Gastrocnemius medialis (tissue), 4 donors: ENCODE measurements around the gene HMGN1. TPM values are rescaled to one million over a fixed set of nuclear protein-coding genes. Genes with fewer than 3 reads are reported as not detected.

Experiments used
- ATAC-seq, 2 donors: fragments of 150-250 bp; one replicate each; pipeline ENCODE4 v1.9.1; 2016
- DNase-seq, 2 donors: peaks; one replicate each; pipeline ENCODE4 v3.0.0-alpha.2; 2019
- H3K27ac ChIP-seq, 4 donors: fragments of 200-600 bp; sonication (generic); 1 replicate in 1 of 4; 2 replicates in 3 of 4; pipeline ENCODE4 v1.5.1; 2016 to 2018; ENCODE audit warnings: mild to moderate bottlenecking in 2 of 4, moderate library complexity in 1 of 4
- H3K27me3 ChIP-seq, 3 donors: fragments of 200-600 bp; sonication (generic) in 2 of 3; 1 replicate in 1 of 3; 2 replicates in 2 of 3; pipeline versions ENCODE4 v1.5.1 to v1.6.0; 2016 to 2019; ENCODE audit warnings: mild to moderate bottlenecking in 1 of 3, moderate library complexity in 1 of 3
- H3K36me3 ChIP-seq, 2 donors: fragments of 200-600 bp; sonication (generic) in 1 of 2; one replicate each; pipeline ENCODE4 v1.5.1; 2017 to 2018
- H3K4me1 ChIP-seq, 2 donors: fragments of 200-600 bp; sonication (generic) in 1 of 2; one replicate each; pipeline ENCODE4 v1.5.1; 2016 to 2017; ENCODE audit warnings: mild to moderate bottlenecking in 2 of 2
- H3K4me3 ChIP-seq, 4 donors: fragments of 200-600 bp; sonication (generic) in 3 of 4; 1 replicate in 1 of 4; 2 replicates in 3 of 4; pipeline ENCODE4 v1.5.1; 2016 to 2019; ENCODE audit warnings: mild to moderate bottlenecking in 2 of 4
- H3K9me3 ChIP-seq, 3 donors: fragments of 200-600 bp; sonication (generic) in 2 of 3; 1 replicate in 1 of 3; 2 replicates in 2 of 3; pipeline ENCODE4 v1.5.1; 2016 to 2019
- POLR2A ChIP-seq, 2 donors: fragments of 450-650 bp; IDR thresholded peaks; one replicate each; pipeline ENCODE4 v1.6.1; 2017; ENCODE audit warnings: antibody characterized with exemption in 2 of 2, mild to moderate bottlenecking in 2 of 2, moderate library complexity in 2 of 2
- in situ Hi-C, 4 donors: fragments of 200-750 bp; cut with MboI; loops; one replicate each; pipeline versions ENCODE4 v1.15.0 to v1.8.0; 2017; ENCODE audit warnings: low sequenced_read_pairs in 4 of 4
- intact Hi-C: fragments of 100-400 bp; cut with DNase I; formaldehyde crosslinking; loops from one replicate; pipeline ENCODE4 v1.15.1; 2023; ENCODE audit warnings: low total_unique reads
- total RNA-seq, 4 donors: library from RNA; depleted of rRNA; stranded (reverse); fragments of >200 nt; gene quantifications; one replicate each; pipeline versions ENCODE4 v1.1.0 to v1.2.3, GENCODE V29; 2016
- TF ChIP-seq, protein P1 (sequence below), 5 experiments: fragments of 450-650 bp in 3 of 5; fragments of 200-600 bp in 2 of 5; sonication (generic) in 2 of 5; IDR thresholded peaks in 4 of 5; conservative IDR thresholded peaks in 1 of 5; 1 replicate in 4 of 5; 2 replicates in 1 of 5; pipeline ENCODE4 v1.5.1; 2016 to 2019; ENCODE audit warnings: antibody characterized with exemption in 5 of 5, mild to moderate bottlenecking in 3 of 5, moderate library complexity in 3 of 5

Gene HMGN1
- total RNA-seq: 10 to 100 TPM in 1 of 4 donors, 1 to 10 TPM in 3; 7.6 to 16.2 (median 9.1) TPM

DNA sequence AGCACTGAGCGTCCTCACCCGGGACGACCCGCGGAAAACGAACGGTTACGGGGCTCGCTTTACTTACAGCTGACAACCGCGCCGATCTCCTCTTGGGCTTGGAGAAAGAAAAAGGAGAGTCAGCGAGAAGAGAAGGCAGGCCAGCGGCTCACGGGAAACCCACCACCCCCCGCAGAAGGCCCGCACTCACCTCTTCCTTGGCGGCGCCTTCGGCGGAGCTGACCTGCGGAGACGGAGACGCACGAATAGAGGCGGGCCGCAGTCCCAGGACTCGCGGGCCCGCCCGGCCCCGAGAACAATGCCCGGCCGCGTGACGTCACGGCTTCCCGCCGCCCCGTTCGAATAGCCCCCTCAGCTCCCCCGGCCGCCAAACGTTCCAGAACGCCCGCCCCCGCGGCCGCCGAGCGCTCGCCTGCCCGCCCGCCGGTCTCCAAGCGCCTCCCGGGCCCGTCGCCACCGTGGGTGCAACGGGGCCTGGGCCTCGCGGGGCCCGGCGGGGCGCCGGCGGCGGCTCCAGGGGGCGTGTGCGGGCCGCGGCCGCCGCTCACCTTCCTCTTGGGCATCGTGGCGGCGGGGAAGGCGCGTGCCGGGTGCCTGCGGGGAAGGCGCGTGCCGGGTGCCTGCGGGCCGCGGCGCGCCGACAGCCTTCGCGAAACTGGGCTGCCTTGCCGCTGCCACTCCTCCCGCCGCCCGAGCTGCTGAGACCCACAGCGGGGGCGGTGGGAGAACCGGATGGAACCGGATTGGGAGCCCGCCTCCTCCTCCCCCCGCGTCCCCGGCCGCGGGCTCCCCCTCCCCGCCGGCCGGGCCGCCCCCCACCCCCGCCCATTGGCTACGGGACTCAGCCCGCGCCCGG lies at the start of gene HMGN1:
HMGN1 (minus strand) TSS at position 734 of the 856 bp plus-strand sequence; CDS start at position 563, 171 bp downstream.
- Histone ChIP-seq H3K27me3 (no peaks in the 10 kb centered on the region), H3K4me3 (peak within 1 kb of the TSS; percentile 57 to 81 (median 72)), H3K9me3 (no peaks in the 10 kb centered on the region), H3K4me1 (peaks cover 15% of the 10 kb centered on the region in 2 donors), H3K27ac (peak within 1 kb of the TSS; percentile 79 to 87 (median 82)), H3K36me3 (peaks cover 0 to 22% of the 10 kb centered on the region in 2 donors)
- intact Hi-C loops: loop anchor here (1.0 kb wide), 3 partner anchors 32 to 40 kb away; partner anchors contain the start of gene BRWD1
- in situ Hi-C loops: no loop called here
- TF ChIP-seq POLR2A (IDR thresholded peaks at IDR 0.05): peak in 1 of 2 donors; percentile 66
- TF ChIP-seq, protein P1, sequence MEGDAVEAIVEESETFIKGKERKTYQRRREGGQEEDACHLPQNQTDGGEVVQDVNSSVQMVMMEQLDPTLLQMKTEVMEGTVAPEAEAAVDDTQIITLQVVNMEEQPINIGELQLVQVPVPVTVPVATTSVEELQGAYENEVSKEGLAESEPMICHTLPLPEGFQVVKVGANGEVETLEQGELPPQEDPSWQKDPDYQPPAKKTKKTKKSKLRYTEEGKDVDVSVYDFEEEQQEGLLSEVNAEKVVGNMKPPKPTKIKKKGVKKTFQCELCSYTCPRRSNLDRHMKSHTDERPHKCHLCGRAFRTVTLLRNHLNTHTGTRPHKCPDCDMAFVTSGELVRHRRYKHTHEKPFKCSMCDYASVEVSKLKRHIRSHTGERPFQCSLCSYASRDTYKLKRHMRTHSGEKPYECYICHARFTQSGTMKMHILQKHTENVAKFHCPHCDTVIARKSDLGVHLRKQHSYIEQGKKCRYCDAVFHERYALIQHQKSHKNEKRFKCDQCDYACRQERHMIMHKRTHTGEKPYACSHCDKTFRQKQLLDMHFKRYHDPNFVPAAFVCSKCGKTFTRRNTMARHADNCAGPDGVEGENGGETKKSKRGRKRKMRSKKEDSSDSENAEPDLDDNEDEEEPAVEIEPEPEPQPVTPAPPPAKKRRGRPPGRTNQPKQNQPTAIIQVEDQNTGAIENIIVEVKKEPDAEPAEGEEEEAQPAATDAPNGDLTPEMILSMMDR (IDR thresholded peaks at IDR 0.05 in 4 of 5, conservative IDR thresholded peaks at IDR 0.05 in 1 of 5): peak in 1 of 5 experiments; percentile 33
- peak; percentile 63 to 69 for DNase-seq
- ATAC-seq: peak; percentile 71 to 82

- ATAC-seq (no peak), DNase-seq (no peak)
- H3K27ac ChIP-seq: no peak overlapping the region
- no peaks in the 10 kb centered on the region for H3K9me3 ChIP-seq
- intact Hi-C loops: no loop called here
- in situ Hi-C loops: loop anchor here in 3 of 4 donors (10.0 to 25.0 kb wide), 2 partner anchors 73 to 211 kb away; partner anchors contain the start of gene PSMG1 (in 2 of the 3)
- TF ChIP-seq, protein P1 (IDR thresholded peaks at IDR 0.05 in 4 of 5, conservative IDR thresholded peaks at IDR 0.05 in 1 of 5): no peak
- TF ChIP-seq POLR2A (IDR thresholded peaks at IDR 0.05): no peak
- no peak overlapping the region for H3K4me3 ChIP-seq
- no peaks in the 10 kb centered on the region for H3K4me1 ChIP-seq
- H3K36me3 ChIP-seq: peaks cover 0 to 43% of the 10 kb centered on the region in 2 donors
- no peaks in the 10 kb centered on the region for H3K27me3 ChIP-seq
These were observed 48.9 kb upstream of the HMGN1 start for GRCh38 chr21:39397646-39398385.

- peaks cover 0 to 57% of the 10 kb centered on the region in 2 donors for H3K36me3 ChIP-seq
These were observed 44.1 kb upstream of the HMGN1 start for GRCh38 chr21:39392981-39393380.

GRCh38 chr21:39390212-39390765 lies 41.4 kb upstream of the HMGN1 start:
- Histone ChIP-seq H3K27me3 (no peaks in the 10 kb centered on the region), H3K4me1 (peaks cover 14 to 26% of the 10 kb centered on the region in 2 donors), H3K36me3 (peaks cover 0 to 39% of the 10 kb centered on the region in 2 donors), H3K4me3 (no peak overlapping the region), H3K27ac (no peak overlapping the region), H3K9me3 (no peaks in the 10 kb centered on the region)
- TF ChIP-seq, protein P1 (IDR thresholded peaks at IDR 0.05 in 4 of 5, conservative IDR thresholded peaks at IDR 0.05 in 1 of 5): no peak
- no peak for TF ChIP-seq POLR2A (IDR thresholded peaks at IDR 0.05)
- intact Hi-C loops: no loop called here
- DNase-seq: no peak
- ATAC-seq: no peak
- in situ Hi-C loops: loop anchor here in 3 of 4 donors (10.0 to 25.0 kb wide), 2 partner anchors 65 to 203 kb away; partner anchors contain the start of gene PSMG1 (in 2 of the 3)

More at GRCh38 chr21:39392981-39393380, 44.1 kb upstream of the HMGN1 start:
- Histone ChIP-seq H3K4me1 (peaks cover 9% of the 10 kb centered on the region in 2 donors), H3K4me3 (no peak overlapping the region), H3K9me3 (no peaks in the 10 kb centered on the region), H3K27me3 (no peaks in the 10 kb centered on the region), H3K27ac (no peak overlapping the region)
- no peak for ATAC-seq
- in situ Hi-C loops: loop anchor here in 3 of 4 donors (10.0 to 25.0 kb wide), 2 partner anchors 68 to 206 kb away; partner anchors contain the start of gene PSMG1 (in 2 of the 3)
- intact Hi-C loops: no loop called here
- TF ChIP-seq POLR2A (IDR thresholded peaks at IDR 0.05): no peak
- TF ChIP-seq, protein P1 (IDR thresholded peaks at IDR 0.05 in 4 of 5, conservative IDR thresholded peaks at IDR 0.05 in 1 of 5): no peak
- DNase-seq: no peak
